ENCODE measurements around the gene PALMD. TPM values are rescaled to one million over a fixed set of nuclear protein-coding genes. Genes with fewer than 3 reads are reported as not detected.

The PALMD gene
- total and polyA plus RNA-seq, 2 donors (not counting 1 experiment from before 2014, with no cell fraction given), result not detected

GRCh38 chr1:99657213-99658030 lies 11.5 kb downstream of the PALMD start:
- Histone ChIP-seq H3K27me3 (replicated peaks in 1 of 4; ENCODE audit: control extremely low read depth in 1 of 4, control insufficient read depth in 3 of 4, insufficient read depth in 4 of 4, low read length in 3 of 4) (no peaks in the 10 kb centered on the region), H2AFZ (ENCODE audit: insufficient read depth, low read depth, low read length, poor library complexity, severe bottlenecking) (no peak overlapping the region), H3K9me3 (ENCODE audit: control extremely low read depth in 1 of 3, control insufficient read depth in 2 of 3, insufficient read depth in 1 of 3, low read length in 2 of 3) (no peaks in the 10 kb centered on the region), H3K79me2 (ENCODE audit: control insufficient read depth, insufficient read depth, low read length) (no peaks in the 10 kb centered on the region), H3K27ac (ENCODE audit: low read length in 2 of 2) (no peak overlapping the region), H3K36me3 (replicated peaks in 1 of 2; ENCODE audit: control extremely low read depth in 1 of 2, control insufficient read depth in 1 of 2, extremely low read depth in 1 of 2, insufficient read depth in 2 of 2, low read length in 1 of 2) (no peaks in the 10 kb centered on the region), H4K20me1 (ENCODE audit: control insufficient read depth, insufficient read depth, low read length, poor library complexity, severe bottlenecking) (no peaks in the 10 kb centered on the region), H3K4me1 (ENCODE audit: control insufficient read depth in 2 of 2, insufficient read depth in 2 of 2, low read length in 2 of 2) (no peaks in the 10 kb centered on the region), H3K4me3 (ENCODE audit: control extremely low read depth in 1 of 5, extremely low read depth in 1 of 5, insufficient read depth in 1 of 5, low read depth in 2 of 5, low read length in 4 of 5) (no peak overlapping the region), H3K9ac (ENCODE audit: low read length) (no peak overlapping the region), H3K4me2 (replicated peaks; ENCODE audit: low read depth, low read length, poor library complexity, severe bottlenecking) (no peak overlapping the region)
- WGBS (ENCODE audit: insufficient coverage), result 80% methylated on average over 4 of the region's 5 CpGs
- no peak overlapping the region for H3K4me3 Mint-ChIP-seq
- intact Hi-C loops (cut with micrococcal nuclease), result no loop called here
- no peak for TF ChIP-seq EZH2 (IDR thresholded peaks at IDR 0.05; ENCODE audit: borderline replicate concordance, insufficient read depth, low read depth, low read length, poor library complexity, severe bottlenecking)
- no peak for TF ChIP-seq CTCF (IDR thresholded peaks at IDR 0.05)
- ChIA-PET POLR2A (no interaction called here), CTCF (no interaction called here)
- ATAC-seq (ENCODE audit: low read depth), result no peak
- no peaks in the 10 kb centered on the region for H3K9me3 Mint-ChIP-seq (ENCODE audit: insufficient read depth)
- no peak for DNase-seq
- H3K27me3 Mint-ChIP-seq, result peaks cover 7% of the 10 kb centered on the region
- H3K27ac Mint-ChIP-seq, result no peak overlapping the region
- no peaks in the 10 kb centered on the region for H3K4me1 Mint-ChIP-seq

GRCh38 chr1:99658031-99658290 lies 12.0 kb downstream of the PALMD start:
- peaks cover 5% of the 10 kb centered on the region for H3K27me3 Mint-ChIP-seq
- no peak overlapping the region for H3K27ac Mint-ChIP-seq
- Histone ChIP-seq H3K4me3 (ENCODE audit: control extremely low read depth in 1 of 5, extremely low read depth in 1 of 5, insufficient read depth in 1 of 5, low read depth in 2 of 5, low read length in 4 of 5) (no peak overlapping the region), H4K20me1 (ENCODE audit: control insufficient read depth, insufficient read depth, low read length, poor library complexity, severe bottlenecking) (no peaks in the 10 kb centered on the region), H3K79me2 (ENCODE audit: control insufficient read depth, insufficient read depth, low read length) (no peaks in the 10 kb centered on the region), H3K27ac (ENCODE audit: low read length in 2 of 2) (no peak overlapping the region), H2AFZ (ENCODE audit: insufficient read depth, low read depth, low read length, poor library complexity, severe bottlenecking) (no peak overlapping the region), H3K27me3 (replicated peaks in 1 of 4; ENCODE audit: control extremely low read depth in 1 of 4, control insufficient read depth in 3 of 4, insufficient read depth in 4 of 4, low read length in 3 of 4) (no peaks in the 10 kb centered on the region), H3K9ac (ENCODE audit: low read length) (no peak overlapping the region), H3K4me1 (ENCODE audit: control insufficient read depth in 2 of 2, insufficient read depth in 2 of 2, low read length in 2 of 2) (no peaks in the 10 kb centered on the region), H3K9me3 (ENCODE audit: control extremely low read depth in 1 of 3, control insufficient read depth in 2 of 3, insufficient read depth in 1 of 3, low read length in 2 of 3) (no peaks in the 10 kb centered on the region), H3K36me3 (replicated peaks in 1 of 2; ENCODE audit: control extremely low read depth in 1 of 2, control insufficient read depth in 1 of 2, extremely low read depth in 1 of 2, insufficient read depth in 2 of 2, low read length in 1 of 2) (no peaks in the 10 kb centered on the region), H3K4me2 (replicated peaks; ENCODE audit: low read depth, low read length, poor library complexity, severe bottlenecking) (no peak overlapping the region)
- no peak for TF ChIP-seq EZH2 (IDR thresholded peaks at IDR 0.05; ENCODE audit: borderline replicate concordance, insufficient read depth, low read depth, low read length, poor library complexity, severe bottlenecking)
- no peak for TF ChIP-seq CTCF (IDR thresholded peaks at IDR 0.05)
- no peak for ATAC-seq (ENCODE audit: low read depth)
- no peaks in the 10 kb centered on the region for H3K4me1 Mint-ChIP-seq
- intact Hi-C loops (cut with micrococcal nuclease), result no loop called here
- CTCF ChIA-PET, result no interaction called here
- DNase-seq, result no peak
- POLR2A ChIA-PET, result no interaction called here
- no peaks in the 10 kb centered on the region for H3K9me3 Mint-ChIP-seq (ENCODE audit: insufficient read depth)
- no CpG with 5 or more reads among the region's 3 CpGs for WGBS (ENCODE audit: insufficient coverage)
- no peak overlapping the region for H3K4me3 Mint-ChIP-seq
